Measurements from ENCODE around the gene DNAJC24.

DNAJC24 gene

GRCh38 chr11:31414338-31414737 lies 44.7 kb downstream of the DNAJC24 start:
- no peak for DNase-seq (ENCODE audit: low read depth in 1 of 2, low spot score in 1 of 2)

DNA sequence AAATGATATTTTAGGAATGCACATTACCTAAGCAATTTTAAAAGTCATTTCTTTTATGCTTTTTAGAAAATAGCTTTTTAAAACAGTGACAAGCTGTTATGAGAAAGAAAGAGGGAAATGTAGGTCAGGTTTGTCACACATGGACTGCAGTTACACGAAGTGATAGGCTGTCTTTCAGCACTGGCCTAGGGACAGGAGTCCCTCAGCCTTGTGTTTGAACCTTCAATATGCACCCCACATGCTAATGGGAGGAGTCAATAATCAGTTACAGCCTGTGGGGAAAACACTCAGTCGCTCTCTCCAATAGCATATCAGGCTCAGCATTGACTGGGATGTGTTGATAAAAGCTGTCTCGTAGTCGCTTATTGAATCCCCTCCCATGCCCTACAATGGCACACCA lies 45.8 kb downstream of the DNAJC24 start:
- no peak for DNase-seq (ENCODE audit: low read depth in 1 of 2, low spot score in 1 of 2)

GRCh38 chr11:31417357-31417756 lies 47.7 kb downstream of the DNAJC24 start:
- DNase-seq (ENCODE audit: low read depth in 1 of 2, low spot score in 1 of 2) = no peak

- no peak for DNase-seq (ENCODE audit: low read depth in 1 of 2, low spot score in 1 of 2)
Measured at GRCh38 chr11:31417816-31418215, 48.2 kb downstream of the DNAJC24 start.

DNA sequence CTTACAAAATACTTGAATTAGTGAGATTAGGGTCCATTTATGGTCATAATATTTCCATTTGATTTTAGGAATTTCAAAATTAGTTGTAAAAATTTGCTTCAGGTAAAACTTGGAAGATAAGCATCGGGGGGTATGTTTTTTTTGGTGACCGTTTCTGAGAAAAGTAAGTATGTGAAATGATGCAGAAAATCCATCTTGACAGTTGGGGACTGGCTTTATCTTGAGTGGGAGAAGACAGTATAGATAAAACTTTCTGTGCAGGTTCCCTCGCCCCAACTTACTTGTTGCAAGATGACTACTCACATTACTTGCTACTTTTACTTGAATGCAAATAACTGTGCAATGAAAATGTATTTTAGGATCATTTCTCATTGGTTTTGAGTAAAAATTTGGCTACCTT lies 49.5 kb downstream of the DNAJC24 start:
- no peak for DNase-seq (ENCODE audit: low read depth in 1 of 2, low spot score in 1 of 2)

DNA sequence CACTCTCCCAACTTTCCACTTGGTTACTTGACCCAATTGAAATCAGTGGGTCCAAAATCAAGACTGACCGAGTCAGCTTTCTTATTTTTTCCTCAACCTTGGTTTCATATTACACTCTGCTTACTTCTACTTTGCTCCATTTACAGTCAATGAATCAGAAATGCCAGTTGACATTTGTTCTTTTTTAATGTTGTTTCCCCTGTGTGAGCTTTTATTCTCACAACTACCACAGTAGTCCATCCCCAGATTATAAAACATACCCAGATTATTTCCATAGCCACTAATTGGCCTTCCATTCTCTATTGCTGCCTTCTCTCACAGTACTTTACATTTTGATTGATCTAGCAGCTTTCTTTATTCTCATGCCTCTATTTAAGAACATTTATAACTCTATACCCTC lies 50.0 kb downstream of the DNAJC24 start:
- no peak for DNase-seq (ENCODE audit: low read depth in 1 of 2, low spot score in 1 of 2)

DNA sequence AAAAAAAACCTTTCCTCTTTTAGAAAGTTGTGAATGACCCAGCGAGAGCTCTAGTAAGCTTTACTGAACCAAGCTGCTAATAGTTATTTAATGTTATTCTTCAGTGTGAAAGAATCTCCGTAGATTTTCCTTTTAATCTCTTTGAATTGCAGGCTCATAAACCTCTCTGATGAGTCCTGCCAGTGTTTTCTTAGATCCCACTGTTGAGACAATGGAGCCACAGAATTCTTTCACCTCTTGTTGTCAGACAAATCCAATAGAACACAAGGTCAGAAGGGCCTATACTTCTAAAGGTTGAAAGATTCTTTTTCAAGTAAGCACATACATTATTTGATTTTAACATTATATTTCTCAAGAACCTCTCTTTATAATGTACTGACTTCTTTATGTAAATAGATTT lies 52.2 kb downstream of the DNAJC24 start:
- no peak for DNase-seq (ENCODE audit: low read depth in 1 of 2, low spot score in 1 of 2)

- DNase-seq (ENCODE audit: low read depth in 1 of 2, low spot score in 1 of 2) = no peak
Measured at GRCh38 chr11:31422703-31423102, 53.0 kb downstream of the DNAJC24 start.

DNA sequence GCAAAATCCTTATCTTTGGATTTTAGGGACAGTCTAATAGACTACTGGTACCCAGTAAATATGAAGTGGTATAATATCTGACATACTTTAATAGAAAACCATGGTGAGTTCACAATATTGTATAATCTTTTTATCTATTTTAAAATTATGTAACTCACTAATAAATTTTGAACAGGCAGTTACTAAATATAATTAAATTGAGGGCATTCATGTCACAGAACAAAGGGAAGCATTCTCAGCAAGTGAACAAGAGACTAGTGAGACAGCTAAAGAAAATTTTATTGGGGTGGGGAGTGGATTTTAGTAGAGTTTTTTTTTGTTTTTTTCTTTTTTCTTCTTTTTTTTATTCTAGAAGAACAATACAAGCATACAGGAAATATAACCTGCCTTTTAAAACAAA lies 55.0 kb downstream of the DNAJC24 start:
- no peak for DNase-seq (ENCODE audit: low read depth in 1 of 2, low spot score in 1 of 2)

DNA sequence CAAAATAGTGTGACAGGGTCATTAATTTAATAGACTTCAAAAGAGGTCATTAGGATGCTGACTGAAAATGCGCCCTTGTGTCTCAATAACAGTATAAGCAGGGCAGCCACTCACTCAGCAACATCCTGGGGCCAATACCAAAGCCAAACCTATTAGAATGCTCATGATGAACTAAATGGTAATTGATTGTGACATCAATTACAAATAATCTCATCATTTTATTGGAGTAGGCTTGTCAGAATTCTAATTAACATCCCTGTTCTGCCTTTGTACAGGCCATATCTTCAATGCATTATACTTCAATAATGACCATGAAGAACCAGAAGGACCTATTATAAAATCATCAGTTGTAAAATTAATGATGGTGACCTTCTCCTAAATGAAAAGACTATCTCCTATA lies 64.2 kb downstream of the DNAJC24 start:
- DNase-seq (ENCODE audit: low read depth in 1 of 2, low spot score in 1 of 2) = no peak

DNA sequence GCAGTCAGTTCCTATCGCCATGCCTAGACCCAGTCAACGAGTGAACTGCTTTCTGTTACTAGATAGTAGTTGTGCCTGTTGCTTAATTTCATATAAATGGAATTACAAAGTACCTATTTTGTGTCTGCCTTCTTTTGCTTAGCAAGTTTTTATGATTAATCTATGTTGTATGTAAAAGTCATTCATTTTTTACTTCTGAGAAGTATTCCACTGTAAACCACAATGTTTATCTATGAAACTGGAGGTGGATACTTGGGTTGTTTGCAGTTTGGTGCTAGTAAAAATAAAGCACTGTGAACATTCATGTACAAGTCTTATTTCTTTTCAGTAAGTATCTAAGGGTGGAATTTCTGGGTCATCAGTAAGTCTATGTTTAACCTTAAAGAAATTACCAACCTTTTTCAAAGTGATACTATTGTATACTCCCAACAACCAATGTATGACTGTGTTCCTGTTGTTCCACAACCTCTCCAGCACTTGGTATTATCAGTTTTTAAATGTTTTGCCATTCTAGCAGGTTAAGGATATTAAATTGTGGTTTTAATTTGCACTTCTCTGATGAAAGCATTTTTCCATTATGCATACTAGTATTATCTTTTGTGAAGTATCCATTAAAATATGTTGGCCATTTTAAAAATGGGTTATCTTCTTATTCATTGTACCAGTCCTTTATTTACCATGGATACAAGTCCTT lies 68.2 kb downstream of the DNAJC24 start:
- DNase-seq (ENCODE audit: low read depth in 1 of 2, low spot score in 1 of 2) = no peak

DNA sequence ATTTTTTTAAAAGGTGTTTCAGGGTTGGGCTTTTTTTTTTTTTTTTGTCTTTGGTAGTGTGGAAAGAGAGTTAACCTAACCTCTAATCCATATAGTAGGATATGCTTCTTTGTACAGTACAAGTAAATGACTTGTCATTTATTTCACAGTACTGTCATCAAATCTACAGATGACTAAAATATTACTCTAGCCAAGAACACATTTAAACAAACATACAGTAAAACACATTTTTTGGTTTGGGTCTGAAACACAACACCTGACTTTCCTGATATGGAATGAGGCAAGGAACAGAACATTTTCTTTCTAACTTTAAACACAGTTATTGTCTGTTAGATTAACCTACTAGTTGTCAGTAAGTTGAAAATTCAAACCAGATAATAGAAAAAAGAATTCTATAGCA lies 71.6 kb downstream of the DNAJC24 start:
- DNase-seq (ENCODE audit: low read depth in 1 of 2, low spot score in 1 of 2) = no peak

GRCh38 chr11:31442086-31442485 lies 72.4 kb downstream of the DNAJC24 start:
- DNase-seq (ENCODE audit: low read depth in 1 of 2, low spot score in 1 of 2) = no peak

- DNase-seq (ENCODE audit: low read depth in 1 of 2, low spot score in 1 of 2) = no peak
Measured at GRCh38 chr11:31443802-31444201, 74.1 kb downstream of the DNAJC24 start.

GRCh38 chr11:31445621-31446020 lies 76.0 kb downstream of the DNAJC24 start:
- DNase-seq (ENCODE audit: low read depth in 1 of 2, low spot score in 1 of 2) = no peak

DNA sequence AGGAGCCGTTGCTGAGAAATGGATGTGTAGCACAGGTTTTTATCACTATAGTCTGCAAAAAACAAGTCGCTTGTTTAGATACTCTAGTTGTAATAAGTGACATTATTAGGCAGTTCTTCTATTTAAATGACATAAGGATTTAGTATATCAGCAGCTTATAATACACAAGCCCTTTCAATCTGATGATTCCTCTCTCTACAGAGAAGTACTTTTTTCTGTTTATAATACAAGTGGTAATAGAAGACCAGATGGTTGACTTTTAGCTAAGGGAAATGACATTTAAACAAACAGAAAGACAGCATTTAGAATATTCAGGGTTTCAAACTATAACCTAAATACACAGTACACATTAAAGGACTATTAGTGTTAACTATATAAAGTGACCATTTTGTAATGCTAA lies 79.4 kb downstream of the DNAJC24 start:
- no peak for DNase-seq (ENCODE audit: low read depth in 1 of 2, low spot score in 1 of 2)

GRCh38 chr11:31450841-31451240 lies 81.2 kb downstream of the DNAJC24 start:
- DNase-seq (ENCODE audit: low read depth in 1 of 2, low spot score in 1 of 2) = no peak

GRCh38 chr11:31455177-31455576 lies 85.5 kb downstream of the DNAJC24 start:
- DNase-seq (ENCODE audit: low read depth in 1 of 2, low spot score in 1 of 2) = no peak

DNA sequence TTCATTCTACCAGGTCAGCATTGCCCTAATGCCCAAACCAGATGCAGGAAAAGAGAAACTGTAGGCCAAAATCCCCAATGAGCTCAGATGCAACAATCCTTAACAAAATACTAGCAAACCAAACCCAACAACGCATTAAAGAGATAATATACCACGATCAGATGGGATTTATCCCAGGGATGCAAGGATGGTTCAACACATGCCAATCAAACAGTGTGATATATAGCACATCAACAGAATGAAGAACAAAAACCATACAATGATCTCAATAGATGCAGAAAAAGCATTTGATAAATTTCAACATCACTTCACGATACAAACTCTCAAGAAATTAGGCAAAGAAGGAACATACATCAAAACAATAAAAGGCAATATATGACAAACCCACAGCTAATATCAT lies 94.8 kb downstream of the DNAJC24 start:
- DNase-seq (ENCODE audit: low read depth in 1 of 2, low spot score in 1 of 2) = no peak

- DNase-seq (ENCODE audit: low read depth in 1 of 2, low spot score in 1 of 2) = no peak
Measured at GRCh38 chr11:31474083-31474482, 104.4 kb downstream of the DNAJC24 start.

DNA sequence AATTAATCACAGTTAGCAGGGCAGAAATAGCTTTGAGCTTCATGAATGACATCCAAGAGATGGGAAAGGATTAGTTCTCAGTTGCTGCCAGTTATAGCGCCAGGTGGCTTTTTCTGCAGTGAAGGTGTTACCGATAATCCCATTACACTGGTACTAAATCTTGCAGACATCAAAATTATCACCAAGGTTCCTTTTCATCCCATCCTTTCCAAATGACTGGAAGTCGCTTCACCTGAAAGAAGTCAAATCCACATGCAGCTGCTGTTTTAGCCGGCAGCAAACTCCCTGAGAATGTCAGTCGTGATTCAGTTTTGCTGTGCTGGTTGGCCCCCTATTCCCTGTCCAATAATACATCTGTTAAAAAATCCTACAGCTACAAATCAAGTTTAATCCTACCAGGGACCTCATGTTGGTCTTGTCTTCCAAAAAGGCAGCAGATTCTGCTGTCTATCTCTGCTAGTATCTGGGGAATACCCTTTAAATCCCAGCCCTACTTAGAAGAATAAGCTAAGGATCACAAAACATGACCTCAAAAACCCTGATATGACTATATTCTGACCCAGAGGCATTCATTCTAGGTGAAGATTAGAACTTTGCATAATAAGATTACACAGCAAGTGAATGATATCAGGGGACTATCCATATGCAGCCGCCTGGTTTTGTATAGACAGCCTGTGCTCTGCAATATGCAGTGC lies 108.0 kb downstream of the DNAJC24 start:
- no peak for DNase-seq (ENCODE audit: low read depth in 1 of 2, low spot score in 1 of 2)

DNA sequence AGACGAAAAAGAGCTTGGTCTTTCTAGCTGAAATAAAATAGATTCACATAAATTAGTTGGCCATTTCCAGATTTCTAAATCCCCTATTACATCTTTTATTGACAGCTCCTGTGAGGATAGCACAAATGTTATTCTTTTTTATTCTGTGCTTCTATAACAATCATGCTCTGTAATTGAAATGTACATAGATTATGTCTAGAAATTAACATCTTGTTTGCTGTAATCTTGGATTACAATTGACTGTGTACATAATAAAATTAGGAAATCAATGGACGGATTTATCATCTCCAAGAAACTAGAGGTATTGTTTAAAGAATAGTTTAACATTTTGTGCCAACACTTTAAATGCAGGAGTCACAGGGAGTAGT lies 108.5 kb downstream of the DNAJC24 start:
- DNase-seq (ENCODE audit: low read depth in 1 of 2, low spot score in 1 of 2) = no peak

DNA sequence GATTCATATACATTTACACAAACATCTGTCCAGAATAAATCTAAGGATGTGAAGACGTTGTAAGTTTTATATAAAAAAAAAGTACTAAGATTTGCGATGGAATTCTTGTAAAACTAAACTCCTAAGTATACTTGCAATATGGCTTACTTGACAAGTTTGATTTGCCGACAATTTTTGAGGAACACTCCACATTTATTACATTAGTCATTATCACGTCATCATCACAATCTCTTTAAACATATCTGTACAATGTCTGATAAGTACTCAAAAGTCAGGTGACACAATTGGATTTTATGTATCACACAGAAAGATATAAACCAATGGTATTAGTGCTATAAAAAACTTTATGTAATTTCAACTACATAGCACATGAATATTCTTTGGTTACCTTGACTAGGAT lies 109.4 kb downstream of the DNAJC24 start:
- no peak for DNase-seq (ENCODE audit: low read depth in 1 of 2, low spot score in 1 of 2)

Data from activated T-helper 1 cell treated with anti-CD3 and anti-CD28 coated beads, Interleukin-2, amount 50 U/mL, for 16 hours (primary cell).